8988T (cell line): ENCODE data around the gene RARA.
A peak's percentile ranks its signal among the peaks of the same experiment; 100 is the strongest.
"Not testable (repeated sequence)": the region's sequence is repeated elsewhere in the genome, so short reads cannot be mapped to it uniquely, and the experiment has no call there.

Source experiments
- DNase-seq: peaks from one replicate; pipeline ENCODE4 v3.0.0; 2011

The RARA gene

DNA sequence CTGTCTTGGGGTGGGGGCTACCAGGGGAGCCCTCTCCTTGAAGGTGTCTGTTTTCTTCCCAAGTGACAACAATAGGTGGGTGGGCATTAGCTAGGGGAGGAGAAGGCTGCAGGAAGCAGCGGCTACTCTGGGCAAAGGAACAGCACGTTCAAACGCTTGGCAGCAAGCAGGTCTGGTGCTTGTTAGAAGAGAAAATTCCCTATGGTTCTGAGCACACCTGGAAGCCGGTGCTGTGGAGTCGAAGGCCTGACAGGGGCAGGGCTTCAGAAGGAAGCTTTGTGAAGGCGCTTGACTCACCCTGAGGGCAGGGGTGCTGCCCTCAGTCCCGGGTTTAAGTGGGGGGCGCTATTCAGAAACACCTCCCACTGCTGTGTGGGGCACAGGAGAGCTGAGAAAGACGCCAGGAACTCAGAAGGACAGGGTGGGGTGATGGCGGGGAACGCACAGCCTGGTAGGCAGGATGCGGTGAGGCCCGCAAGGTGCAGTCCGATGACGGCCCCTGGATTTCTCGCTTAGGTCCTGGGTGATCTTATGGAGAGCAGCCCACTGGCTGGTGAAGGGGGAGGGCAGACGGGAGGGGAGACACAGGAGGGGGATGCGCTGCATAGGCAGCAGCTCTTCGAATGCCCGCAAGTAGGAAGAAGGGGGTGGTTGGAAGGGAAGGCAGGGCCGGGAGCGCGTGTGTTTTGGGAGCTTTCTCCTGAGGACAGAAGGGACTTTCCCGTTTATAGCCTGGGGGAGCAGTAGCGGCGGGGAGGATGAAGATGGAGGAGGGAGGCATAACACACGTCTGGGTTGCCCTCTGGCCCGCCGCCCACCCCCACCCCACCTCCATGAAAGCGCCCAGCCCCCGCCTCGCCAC is 52.3 kb downstream of the RARA start:
- DNase-seq = no peak

DNA sequence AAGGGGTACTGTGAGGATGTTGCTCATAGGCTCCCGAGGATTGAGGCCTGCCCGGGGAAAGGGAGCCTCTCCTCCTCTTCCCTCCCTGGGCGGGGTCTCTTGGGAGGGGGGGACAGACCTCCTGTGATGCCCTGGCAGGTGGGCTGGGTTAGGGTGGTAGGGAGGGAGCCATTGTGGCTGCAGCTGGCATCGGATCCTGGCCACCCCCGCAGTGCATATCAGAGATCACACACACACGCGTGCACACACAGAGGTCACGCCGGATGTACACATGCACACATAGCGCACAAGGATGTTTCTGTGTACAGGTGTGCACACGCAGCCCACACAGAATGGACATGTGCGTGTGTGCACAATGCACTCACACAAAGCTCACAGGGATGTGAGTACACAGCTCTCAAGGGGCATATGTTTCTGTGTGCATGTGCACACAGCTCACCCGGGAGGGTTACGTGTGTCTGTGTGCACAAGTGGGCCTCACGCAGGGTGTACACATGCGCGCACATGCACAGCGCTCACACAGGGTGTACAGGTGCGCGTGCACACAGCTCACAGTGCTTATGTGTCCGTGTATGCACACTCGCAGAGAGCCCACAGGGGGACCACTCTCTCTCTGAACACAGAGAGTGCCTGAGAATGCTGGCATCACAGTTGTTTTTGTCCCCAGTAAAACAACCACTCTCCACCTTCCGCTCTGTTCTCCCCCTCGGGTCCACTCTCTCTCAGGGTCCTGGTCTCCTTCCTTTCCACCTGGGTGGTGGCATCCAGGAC is 53.1 kb downstream of the RARA start:
- no peak for DNase-seq

DNA sequence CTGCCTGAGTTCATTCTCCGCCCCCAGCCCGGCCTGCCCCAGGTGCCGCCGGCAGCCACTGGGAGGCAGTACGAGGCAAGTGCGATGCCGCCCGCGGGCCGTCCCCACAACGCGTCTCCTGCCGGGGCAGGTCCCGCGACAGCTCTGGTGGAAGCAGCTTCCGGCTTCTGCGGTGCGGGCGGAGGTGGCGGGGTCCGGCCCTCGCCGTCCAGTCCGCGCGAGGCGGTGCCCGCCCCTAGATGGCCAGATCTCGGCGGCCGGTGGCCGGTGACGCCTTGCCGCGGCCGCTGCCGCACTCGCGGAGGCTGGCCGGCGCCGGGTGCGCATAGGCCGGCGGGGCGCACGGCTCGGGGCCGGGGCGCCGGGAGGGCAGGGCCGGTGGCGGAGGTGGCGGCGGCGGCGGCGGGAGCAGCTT is 53.7 kb downstream of the RARA start:
- DNase-seq = peak; percentile 95

DNA sequence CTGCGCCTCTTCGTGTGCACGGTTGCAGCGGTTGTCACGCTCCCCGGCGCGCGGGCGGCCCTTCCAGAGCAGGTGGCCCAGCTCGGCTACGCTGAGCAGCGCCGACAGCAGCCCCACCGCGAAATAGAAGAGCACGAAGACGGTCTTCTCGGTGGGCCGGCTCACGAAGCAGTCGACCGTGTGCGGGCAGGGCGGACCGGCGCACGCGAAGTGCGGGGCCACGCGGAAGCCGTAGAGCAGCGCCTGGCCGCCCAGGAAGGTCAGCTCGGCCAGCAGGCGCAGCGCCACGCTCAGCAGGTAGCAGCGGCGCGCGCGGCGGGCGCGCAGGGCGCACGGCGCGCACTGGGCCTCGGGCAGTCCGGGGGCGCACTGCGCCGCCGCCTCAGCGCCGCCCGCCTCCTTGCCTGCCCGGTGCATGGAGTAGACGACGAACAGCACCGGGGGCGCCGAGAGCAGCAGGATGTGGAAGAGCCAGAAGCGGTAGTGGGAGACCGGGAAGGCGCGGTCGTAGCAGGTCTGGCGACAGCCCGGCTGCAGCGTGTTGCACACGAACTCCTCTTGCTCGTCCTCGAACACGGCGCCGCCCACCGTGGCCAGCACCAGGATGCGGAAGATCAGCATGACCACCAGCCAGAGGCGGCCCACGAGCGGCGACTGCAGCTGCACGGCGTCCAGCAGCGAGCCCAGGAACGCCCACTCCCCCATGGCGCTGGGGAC is 54.3 kb downstream of the RARA start:
- peak; percentile 21 for DNase-seq

DNA sequence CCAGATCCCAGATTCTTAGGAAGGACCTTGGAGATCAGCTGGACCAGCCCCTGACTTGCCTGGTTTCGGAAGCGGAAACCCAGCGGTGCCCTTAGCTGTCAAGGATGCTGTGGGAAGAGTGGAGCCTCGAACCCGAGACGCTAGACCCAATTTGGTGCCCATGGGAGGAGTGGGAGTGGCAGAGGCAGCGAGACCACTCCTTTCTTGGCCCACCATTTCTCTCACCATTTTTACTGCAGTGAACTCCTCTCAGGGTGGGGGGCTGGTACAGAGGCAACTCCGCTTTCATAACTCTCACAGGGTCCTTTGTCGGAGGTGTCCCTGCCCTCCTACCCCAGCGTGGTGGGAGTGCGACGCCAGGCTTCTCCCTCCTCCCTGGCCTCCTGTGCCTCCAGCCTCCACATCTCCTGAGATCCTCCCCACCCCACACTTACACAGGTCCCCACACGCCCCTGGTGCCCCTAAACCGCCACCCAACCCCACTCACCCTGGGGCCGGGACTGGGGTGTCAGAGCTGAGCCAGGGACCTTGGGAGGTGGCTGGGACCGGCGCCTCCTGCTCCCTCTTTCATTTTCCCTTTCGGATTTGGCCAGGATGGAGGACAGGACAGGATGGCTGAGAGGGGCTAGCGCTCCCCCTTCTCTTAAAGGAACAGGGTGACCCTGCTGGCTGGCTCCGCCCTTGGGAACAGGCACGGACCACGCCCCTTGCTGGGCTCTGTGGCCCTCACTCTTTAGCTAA is 55.3 kb downstream of the RARA start, which contains the start of gene GJD3:
Gene GJD3, minus strand, starts transcription at position 617 of the 741 bp plus-strand sequence. CDS start 922 bp downstream, outside the sequence.
- peak; percentile 37 for DNase-seq

DNA sequence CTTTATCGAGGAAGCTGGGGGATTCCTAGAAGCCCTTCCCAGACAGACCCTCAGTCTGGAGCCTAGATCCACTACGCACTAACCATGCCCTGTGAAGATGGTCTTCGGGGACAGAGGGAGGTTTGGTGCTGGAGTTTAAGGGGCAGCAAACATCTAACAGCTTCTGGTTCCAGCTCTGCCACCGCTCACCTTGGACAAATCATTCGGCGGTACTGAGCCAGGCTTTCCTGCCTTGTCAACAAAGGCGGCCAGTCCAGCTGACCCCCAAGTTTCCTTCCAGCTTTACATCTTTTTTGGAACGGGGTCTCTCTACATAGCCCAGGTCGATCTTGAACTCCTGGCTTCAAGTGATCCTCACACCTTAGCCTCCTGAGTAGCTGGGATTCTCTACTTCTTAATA is 55.9 kb downstream of the RARA start:
- DNase-seq = no peak

DNA sequence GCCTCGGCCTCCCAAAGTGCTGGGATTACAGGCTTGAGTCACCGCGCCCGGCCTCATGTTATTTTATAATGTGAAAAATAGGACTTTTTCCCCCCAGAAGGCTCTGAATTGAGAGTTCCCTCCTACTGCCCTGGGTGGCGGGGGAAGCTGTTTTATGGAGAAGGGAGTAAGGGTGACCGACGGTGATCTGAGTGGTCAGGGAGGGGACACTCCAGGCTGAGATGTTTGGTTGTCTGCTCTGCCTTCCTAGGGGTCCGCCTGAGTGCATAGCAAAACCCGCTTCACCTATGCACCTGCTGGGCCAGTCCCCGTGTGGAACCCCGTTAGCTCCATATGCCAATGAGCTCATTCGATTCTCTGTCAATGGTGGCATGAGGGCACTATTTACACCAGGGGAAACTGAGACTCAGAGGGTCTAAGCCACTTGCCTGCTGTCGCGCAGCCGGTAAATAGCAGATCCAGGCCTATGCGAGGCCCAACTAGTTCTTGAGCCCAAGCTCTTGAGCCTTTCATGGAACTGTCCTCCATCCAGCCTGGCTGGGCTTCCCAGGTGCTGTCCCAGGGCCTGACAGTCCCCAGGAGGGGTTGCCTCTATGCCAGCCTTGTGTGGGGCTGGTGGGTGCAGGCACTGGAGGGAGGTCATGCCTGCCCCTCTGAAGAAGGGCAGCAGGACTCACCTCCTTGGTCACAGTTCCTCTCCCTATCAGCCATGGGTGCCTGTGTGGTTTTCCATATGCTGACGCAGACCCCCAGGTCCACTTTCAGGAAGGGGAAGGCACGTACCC is 57.3 kb downstream of the RARA start:
- no peak for DNase-seq

DNA sequence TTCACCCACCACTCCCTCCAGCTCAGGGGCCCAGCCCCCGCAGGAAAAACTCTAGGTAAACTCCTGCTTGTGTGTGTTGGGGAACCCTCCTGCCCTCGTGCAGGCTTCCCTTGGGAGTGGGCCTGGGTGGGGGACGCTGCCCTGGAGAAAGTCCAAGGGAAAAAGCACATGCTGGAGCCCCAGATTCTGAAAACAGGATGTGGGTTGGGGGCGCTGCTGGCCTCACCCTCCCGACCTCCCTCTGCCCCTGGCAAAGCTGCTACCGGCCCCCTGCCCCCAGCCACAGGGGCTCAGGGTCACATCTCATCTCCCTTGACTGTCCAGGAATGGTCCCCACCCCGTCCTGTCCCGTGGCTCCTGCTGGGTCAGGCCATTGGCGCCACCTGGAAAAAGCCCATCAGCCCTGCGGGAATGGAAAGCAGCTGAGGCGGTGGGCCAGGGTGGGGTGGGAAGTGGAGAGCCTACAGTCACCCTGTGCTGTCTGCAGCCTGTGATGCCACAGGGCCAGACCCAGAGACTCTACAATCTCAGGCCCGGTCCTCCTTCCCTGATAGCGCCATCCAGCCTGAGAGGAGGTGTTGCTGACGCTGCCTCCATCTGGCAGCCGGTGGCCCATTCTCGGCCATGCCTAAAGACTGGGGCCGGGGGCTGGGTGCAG is 58.0 kb downstream of the RARA start:
- DNase-seq = no peak

DNA sequence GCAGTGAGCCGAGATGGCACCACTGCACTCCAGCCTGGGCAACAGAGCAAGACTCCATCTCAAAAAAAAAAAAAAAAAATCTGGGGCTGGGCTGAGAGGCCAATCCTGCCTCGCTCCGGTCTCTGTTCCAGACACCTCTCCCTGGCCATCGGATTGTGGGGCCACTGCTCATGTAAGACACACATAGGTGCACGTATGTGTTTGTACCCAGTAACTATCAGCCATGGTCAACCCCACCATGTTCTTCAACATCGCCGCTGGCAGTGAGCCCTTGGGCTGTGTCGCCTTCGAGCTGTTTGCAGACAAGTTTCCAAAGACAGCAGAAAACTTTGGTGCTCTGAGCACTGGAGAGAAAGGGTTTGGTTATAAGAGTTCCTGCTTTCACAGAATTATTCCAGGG is 58.7 kb downstream of the RARA start:
- not testable (repeated sequence) for DNase-seq

DNA sequence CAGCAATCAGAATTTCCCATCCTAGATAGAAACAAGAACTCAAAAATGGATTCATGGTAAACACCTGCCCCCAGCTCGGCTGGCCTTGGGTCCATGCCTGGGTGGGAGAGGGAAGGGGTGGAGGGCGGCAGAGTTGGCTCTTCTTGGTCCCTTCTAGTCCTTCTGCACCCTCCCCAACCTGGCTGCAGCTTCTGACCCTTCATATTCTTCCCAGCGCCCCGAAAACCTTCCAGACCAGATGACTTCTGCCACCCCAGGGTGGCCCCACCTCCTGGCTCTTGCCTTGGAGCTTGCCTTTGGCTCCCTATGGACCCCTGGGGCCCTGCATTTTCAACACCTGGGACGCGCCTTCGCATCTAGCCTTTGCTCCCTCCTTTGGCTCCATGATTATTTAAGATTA is 60.9 kb downstream of the RARA start:
- DNase-seq = no peak

DNA sequence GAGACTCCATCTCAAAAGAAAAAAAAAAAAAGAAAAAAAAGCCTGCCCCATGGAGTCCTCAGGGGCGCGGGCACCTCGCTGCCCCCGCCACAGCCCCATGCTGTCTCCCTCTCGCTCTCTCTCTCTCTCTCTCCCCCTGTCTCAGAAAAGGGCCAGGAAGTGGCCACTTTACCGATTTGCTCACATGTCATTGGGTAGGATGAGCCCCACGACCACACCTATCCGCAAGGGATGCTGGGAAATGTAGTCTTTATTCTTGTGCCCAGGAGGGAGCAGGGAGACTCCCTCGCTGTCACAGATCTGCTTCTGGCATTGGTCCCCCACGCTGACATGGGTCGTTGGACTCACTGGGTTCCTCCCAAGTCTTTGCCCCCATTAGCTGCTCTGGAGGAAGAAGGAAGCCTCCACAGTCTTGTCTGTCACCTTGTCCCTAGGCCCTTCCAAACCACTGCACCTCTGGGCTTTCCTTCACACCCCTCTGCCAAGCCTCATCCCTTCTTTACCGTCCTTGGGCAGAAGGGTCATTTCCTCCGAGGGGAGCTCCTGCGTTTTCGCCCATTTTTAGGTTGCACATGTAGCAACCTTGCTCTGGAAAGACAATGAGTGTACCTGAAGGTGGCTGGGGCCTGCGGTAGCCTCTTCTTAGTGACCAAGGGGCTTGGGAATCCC is 62.4 kb downstream of the RARA start:
- DNase-seq = no peak

DNA sequence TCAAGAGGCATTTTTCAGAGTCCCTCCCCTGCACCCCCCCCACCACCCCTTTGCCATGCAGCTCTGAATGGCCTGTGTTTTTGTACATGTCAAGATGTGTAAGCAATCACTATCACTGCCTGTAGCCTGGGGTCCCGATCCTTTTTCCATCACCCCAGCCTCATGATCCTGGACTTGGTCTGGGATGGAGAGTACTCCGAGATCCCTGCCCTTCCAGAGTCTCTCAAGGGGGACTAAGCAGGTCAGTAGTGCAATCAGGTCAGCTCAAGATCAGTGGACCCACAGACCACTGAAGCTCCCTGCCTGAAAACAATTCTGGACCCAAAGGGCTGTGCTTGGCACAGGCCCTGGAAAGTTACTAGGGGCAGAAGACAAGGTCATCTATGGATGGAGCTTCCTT is 63.1 kb downstream of the RARA start:
- DNase-seq = no peak

DNA sequence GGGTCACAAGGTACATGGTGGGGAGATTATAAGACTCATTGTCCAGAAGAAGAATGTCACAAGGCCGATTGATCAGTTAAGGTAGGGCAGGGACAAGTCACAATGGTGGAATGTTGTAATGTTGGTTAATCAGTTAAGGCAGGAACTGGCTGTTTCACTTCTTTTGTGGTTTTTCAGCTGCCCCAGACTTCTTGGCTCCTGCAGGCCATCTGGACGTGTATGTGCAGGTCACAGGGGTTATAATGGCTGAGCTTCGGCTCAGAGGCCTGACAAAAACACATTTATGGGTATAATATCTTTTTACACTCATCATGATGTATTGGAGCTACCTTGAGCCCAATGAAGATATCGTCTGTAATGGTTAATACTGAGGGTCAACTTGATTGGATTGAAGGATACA is 63.7 kb downstream of the RARA start:
- not testable (repeated sequence) for DNase-seq

DNA sequence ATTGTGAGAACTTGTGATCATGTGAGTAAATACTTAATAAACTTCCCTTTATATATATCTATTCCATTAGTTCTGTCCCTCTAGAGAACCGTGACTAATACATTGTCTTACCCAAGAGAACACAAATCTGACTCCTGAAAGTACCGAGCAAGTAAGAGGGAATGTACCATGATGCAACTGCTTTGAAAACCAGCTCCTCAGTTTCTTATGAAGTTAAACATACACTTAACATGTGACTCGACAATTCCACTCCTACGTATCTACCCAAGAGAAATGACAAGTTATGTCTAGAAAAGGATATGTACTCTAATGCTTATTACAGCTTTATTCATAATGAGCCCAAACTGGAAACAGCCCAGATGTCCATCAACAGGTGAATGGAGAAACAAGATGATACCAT is 64.3 kb downstream of the RARA start:
- no peak for DNase-seq

DNA sequence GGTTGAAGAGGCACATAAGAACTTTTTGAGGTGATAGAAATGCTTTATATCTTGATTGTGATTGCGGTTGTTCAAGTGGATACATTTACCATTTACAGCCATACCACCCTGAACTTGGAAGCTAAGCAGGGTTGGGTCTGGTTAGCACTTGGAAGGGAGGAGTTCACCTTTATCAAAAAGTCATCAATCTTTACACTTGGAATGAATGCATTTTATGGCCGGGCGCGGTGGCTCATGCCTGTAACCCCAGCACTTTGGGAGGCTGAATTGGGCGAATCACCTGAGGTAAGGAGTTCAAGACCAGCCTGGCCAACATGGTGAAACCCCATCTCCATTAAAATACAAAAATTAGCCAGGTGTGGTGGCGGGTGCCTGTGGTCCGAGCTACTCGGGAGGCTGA is 65.0 kb downstream of the RARA start:
- no peak for DNase-seq

DNA sequence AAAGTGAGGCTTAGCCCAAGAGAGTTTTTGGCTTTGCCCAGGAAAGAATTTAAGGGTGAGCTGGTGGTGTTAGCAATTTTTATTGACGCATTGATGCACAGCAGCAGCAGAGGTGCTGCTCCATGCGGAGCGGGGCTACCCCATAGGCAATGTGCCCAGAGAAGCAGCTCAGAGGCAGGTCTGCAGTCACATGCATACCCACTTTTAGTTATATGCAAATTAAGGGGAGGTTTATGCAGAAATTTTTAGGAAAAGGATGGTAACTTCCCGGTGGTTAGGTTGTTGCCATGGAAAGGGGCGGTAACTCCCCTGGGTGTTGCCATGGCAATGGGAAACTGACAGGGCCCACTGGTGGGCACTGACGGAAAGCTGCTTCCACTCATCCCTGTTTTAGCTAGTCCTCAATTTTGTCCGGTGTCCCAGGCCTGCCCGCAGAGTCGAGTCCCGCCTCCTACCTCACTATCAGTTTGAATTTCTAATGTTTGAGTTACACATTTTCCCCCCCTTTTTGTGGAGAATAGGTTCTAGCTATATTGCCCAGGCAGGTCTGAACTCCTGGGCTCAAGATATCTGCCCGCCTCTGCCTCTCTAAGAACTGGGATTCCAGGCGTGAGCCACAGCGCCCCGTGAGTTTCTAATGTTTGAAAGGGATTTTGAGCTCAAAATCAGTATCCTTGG is 66.0 kb downstream of the RARA start:
- no peak for DNase-seq

DNA sequence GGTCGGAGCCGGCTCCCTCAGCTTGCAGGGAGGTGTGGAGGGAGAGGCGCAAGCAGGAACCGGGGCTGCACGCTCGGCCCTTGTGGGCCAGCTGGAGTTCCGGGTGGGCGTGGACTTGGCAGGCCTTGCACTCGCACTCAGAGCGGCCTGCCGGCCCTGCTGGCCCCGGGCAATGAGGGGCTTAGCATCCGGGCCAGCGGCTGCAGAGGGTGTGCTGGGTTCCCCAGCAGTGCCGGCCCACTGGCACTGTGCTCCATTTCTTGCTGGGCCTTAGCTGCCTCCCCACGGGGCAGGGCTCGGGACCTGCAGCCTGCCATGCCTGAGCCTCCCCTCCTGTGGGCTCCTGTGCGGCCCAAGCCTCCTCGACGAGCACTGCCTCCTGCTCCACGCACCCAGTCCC is 66.8 kb downstream of the RARA start:
- not testable (repeated sequence) for DNase-seq

DNA sequence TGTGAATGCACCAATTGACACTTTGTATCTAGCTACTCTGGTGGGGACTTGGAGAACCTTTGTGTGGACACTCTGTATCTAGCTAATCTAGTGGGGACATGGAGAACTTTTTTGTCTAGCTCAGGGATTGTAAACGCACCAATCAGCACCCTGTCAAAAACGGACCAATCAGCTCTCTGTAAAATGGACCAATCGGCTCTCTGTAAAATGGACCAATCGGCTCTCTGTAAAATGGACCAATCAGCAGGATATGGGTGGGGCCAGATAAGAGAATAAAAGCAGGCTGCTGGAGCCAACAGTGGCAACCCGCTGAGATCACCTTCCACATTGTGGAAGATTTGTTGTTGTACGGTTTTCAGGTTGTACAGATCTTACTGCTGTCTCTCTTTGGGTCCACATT is 67.6 kb downstream of the RARA start:
- DNase-seq = not testable (repeated sequence)

DNA sequence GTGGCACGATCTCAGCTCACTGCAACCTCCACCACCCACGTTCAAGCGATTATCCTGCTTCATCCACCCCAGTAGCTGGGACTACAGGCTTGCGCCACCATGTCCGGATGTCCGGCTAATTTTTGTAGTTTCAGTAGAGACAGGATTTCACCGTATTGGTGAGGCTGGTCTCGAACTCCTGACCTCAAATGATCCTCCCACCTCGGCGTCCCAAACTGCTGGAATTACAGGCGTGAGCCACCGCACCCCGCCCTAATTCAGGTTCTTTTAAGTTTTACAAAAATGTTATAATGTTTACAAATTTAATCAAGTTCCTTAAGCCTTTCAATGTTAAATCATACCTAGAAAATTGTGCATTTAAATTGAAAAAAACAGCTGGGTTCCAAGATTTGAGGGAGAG is 68.9 kb downstream of the RARA start:
- DNase-seq = no peak

DNA sequence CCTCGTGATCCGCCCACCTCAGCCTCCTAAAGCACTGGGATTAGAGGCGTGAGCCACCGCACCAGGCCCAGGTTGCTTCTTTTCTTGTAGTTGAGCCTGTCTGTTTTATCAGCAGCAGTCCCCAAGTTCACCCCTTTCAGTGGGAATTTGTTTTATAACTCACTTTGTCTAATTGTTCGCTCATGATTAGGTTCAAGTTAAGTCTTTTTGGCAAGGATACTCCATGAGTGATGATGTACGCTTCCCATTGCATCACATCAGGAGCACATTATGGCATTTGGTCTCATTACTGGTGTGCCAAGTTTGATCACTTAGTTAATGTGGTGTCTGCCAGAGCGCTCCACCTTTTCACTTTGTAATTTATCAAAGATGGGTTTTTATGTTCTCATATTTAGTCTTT is 70.0 kb downstream of the RARA start:
- no peak for DNase-seq
